Measurements from ENCODE around the gene LSAMP. TPM values are rescaled to one million over a fixed set of nuclear protein-coding genes. Genes with fewer than 3 reads are reported as not detected.

The LSAMP gene
- total and polyA plus RNA-seq, 2 of the 8 experiments (the other 6 are each of a cell fraction or from before 2014, with no cell fraction given) = 1.8 to 5.7 TPM

DNA sequence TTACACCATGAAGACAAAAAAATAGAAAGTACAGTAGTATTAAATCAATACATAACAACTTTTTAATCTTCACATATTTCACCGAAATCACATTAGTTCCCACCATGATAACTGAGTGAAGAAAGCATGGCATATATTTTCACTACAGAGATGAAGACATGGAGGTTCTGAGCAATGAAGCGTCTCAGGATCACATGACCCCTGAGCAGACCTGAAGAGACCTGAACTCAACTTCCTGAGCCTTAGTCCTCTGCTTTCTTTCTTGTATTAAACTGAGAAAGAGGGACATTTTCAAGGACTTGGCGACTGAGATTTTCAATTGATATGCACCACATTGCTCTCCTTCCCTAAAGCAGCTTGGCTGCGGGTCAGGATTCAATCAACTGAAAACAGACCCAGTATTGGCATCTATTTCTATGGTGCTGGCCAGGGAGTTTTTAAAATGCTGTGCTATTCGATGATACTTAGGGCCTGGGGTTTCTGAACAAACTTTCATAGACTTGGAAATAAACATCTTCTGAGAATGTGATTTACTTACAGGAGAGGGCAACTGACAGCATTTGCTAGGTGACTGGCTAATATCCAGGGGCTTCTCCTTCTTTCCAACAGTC, 165.1 kb downstream of the LSAMP start (continued):
- TF ChIP-seq, protein P1, sequence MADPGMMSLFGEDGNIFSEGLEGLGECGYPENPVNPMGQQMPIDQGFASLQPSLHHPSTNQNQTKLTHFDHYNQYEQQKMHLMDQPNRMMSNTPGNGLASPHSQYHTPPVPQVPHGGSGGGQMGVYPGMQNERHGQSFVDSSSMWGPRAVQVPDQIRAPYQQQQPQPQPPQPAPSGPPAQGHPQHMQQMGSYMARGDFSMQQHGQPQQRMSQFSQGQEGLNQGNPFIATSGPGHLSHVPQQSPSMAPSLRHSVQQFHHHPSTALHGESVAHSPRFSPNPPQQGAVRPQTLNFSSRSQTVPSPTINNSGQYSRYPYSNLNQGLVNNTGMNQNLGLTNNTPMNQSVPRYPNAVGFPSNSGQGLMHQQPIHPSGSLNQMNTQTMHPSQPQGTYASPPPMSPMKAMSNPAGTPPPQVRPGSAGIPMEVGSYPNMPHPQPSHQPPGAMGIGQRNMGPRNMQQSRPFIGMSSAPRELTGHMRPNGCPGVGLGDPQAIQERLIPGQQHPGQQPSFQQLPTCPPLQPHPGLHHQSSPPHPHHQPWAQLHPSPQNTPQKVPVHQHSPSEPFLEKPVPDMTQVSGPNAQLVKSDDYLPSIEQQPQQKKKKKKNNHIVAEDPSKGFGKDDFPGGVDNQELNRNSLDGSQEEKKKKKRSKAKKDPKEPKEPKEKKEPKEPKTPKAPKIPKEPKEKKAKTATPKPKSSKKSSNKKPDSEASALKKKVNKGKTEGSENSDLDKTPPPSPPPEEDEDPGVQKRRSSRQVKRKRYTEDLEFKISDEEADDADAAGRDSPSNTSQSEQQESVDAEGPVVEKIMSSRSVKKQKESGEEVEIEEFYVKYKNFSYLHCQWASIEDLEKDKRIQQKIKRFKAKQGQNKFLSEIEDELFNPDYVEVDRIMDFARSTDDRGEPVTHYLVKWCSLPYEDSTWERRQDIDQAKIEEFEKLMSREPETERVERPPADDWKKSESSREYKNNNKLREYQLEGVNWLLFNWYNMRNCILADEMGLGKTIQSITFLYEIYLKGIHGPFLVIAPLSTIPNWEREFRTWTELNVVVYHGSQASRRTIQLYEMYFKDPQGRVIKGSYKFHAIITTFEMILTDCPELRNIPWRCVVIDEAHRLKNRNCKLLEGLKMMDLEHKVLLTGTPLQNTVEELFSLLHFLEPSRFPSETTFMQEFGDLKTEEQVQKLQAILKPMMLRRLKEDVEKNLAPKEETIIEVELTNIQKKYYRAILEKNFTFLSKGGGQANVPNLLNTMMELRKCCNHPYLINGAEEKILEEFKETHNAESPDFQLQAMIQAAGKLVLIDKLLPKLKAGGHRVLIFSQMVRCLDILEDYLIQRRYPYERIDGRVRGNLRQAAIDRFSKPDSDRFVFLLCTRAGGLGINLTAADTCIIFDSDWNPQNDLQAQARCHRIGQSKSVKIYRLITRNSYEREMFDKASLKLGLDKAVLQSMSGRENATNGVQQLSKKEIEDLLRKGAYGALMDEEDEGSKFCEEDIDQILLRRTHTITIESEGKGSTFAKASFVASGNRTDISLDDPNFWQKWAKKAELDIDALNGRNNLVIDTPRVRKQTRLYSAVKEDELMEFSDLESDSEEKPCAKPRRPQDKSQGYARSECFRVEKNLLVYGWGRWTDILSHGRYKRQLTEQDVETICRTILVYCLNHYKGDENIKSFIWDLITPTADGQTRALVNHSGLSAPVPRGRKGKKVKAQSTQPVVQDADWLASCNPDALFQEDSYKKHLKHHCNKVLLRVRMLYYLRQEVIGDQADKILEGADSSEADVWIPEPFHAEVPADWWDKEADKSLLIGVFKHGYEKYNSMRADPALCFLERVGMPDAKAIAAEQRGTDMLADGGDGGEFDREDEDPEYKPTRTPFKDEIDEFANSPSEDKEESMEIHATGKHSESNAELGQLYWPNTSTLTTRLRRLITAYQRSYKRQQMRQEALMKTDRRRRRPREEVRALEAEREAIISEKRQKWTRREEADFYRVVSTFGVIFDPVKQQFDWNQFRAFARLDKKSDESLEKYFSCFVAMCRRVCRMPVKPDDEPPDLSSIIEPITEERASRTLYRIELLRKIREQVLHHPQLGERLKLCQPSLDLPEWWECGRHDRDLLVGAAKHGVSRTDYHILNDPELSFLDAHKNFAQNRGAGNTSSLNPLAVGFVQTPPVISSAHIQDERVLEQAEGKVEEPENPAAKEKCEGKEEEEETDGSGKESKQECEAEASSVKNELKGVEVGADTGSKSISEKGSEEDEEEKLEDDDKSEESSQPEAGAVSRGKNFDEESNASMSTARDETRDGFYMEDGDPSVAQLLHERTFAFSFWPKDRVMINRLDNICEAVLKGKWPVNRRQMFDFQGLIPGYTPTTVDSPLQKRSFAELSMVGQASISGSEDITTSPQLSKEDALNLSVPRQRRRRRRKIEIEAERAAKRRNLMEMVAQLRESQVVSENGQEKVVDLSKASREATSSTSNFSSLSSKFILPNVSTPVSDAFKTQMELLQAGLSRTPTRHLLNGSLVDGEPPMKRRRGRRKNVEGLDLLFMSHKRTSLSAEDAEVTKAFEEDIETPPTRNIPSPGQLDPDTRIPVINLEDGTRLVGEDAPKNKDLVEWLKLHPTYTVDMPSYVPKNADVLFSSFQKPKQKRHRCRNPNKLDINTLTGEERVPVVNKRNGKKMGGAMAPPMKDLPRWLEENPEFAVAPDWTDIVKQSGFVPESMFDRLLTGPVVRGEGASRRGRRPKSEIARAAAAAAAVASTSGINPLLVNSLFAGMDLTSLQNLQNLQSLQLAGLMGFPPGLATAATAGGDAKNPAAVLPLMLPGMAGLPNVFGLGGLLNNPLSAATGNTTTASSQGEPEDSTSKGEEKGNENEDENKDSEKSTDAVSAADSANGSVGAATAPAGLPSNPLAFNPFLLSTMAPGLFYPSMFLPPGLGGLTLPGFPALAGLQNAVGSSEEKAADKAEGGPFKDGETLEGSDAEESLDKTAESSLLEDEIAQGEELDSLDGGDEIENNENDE (IDR thresholded peaks at IDR 0.05; ENCODE audit: insufficient replicate concordance, low read length) = no peak
- TF ChIP-seq JUND (IDR thresholded peaks at IDR 0.05; ENCODE audit: low read length) = no peak
- TF ChIP-seq, protein P2, sequence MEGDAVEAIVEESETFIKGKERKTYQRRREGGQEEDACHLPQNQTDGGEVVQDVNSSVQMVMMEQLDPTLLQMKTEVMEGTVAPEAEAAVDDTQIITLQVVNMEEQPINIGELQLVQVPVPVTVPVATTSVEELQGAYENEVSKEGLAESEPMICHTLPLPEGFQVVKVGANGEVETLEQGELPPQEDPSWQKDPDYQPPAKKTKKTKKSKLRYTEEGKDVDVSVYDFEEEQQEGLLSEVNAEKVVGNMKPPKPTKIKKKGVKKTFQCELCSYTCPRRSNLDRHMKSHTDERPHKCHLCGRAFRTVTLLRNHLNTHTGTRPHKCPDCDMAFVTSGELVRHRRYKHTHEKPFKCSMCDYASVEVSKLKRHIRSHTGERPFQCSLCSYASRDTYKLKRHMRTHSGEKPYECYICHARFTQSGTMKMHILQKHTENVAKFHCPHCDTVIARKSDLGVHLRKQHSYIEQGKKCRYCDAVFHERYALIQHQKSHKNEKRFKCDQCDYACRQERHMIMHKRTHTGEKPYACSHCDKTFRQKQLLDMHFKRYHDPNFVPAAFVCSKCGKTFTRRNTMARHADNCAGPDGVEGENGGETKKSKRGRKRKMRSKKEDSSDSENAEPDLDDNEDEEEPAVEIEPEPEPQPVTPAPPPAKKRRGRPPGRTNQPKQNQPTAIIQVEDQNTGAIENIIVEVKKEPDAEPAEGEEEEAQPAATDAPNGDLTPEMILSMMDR (IDR thresholded peaks at IDR 0.05; ENCODE audit: control extremely low read depth in 1 of 3, insufficient read depth in 1 of 3, low read depth in 1 of 3, low read length in 3 of 3) = no peak
- no peak for TF ChIP-seq YY1 (IDR thresholded peaks at IDR 0.05; ENCODE audit: low read depth, low read length)
- TF ChIP-seq EGR1 (IDR thresholded peaks at IDR 0.05; ENCODE audit: borderline replicate concordance, low read depth, low read length) = no peak
- no peak for TF ChIP-seq RBBP5 (IDR thresholded peaks at IDR 0.05; ENCODE audit: borderline replicate concordance, low read depth, low read length)
- no peak for TF ChIP-seq SIRT6 (IDR thresholded peaks at IDR 0.05; ENCODE audit: low read length)
- TF ChIP-seq, protein P3, sequence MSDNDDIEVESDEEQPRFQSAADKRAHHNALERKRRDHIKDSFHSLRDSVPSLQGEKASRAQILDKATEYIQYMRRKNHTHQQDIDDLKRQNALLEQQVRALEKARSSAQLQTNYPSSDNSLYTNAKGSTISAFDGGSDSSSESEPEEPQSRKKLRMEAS (IDR thresholded peaks at IDR 0.05) = no peak

Data from H1 (cell line).